Hepatocyte (in vitro differentiated cells): ENCODE measurements around the gene KRT8. TPM values are rescaled to one million over a fixed set of nuclear protein-coding genes. Genes with fewer than 3 reads are reported as not detected.

ENCODE experiments used
- DNase-seq: peaks from one replicate; pipeline ENCODE4 v3.0.0-alpha.2; 2016; ENCODE audit warnings: low spot score
- H2AFZ ChIP-seq: fragments of 200-600 bp; sonication (generic); 2 replicates; pipeline ENCODE4 v1.6.0; 2016; ENCODE audit warnings: antibody characterized with exemption, mild to moderate bottlenecking
- H3K27ac ChIP-seq: fragments of 200-600 bp; sonication (generic); 2 replicates; pipeline ENCODE4 v1.5.1; 2016; ENCODE audit warnings: mild to moderate bottlenecking
- H3K27me3 ChIP-seq: fragments of 200-600 bp; sonication (generic); 2 replicates; pipeline ENCODE4 v1.6.1; 2016
- H3K36me3 ChIP-seq: fragments of 200-600 bp; sonication (generic); replicated peaks from 2 replicates; pipeline ENCODE4 v1.5.1; 2016; ENCODE audit warnings: low read depth; ENCODE audit not compliant: insufficient read depth
- H3K4me1 ChIP-seq: fragments of 200-600 bp; sonication (generic); 2 replicates; pipeline ENCODE4 v1.5.1; 2016; ENCODE audit warnings: mild to moderate bottlenecking, moderate library complexity; ENCODE audit not compliant: insufficient read depth
- H3K4me2 ChIP-seq: fragments of 200-600 bp; sonication (generic); 2 replicates; pipeline ENCODE4 v1.6.0; 2016
- H3K4me3 ChIP-seq: fragments of 200-600 bp; sonication (generic); 2 replicates; pipeline ENCODE4 v1.5.1; 2016; ENCODE audit warnings: mild to moderate bottlenecking
- H3K79me2 ChIP-seq: fragments of 200-600 bp; sonication (generic); 2 replicates; pipeline ENCODE4 v1.6.0; 2017; ENCODE audit warnings: mild to moderate bottlenecking
- H3K9me2 ChIP-seq: fragments of 200-600 bp; sonication (generic); replicated peaks from 2 replicates; pipeline ENCODE4 v1.6.0; 2017; ENCODE audit warnings: mild to moderate bottlenecking; ENCODE audit not compliant: insufficient read depth
- H3K9me3 ChIP-seq: fragments of 200-600 bp; sonication (generic); 2 replicates; pipeline ENCODE4 v1.5.1; 2016; ENCODE audit warnings: low read depth, mild to moderate bottlenecking
- H4K20me1 ChIP-seq: fragments of 200-600 bp; sonication (generic); 2 replicates; pipeline ENCODE4 v1.6.0; 2016; ENCODE audit warnings: mild to moderate bottlenecking; ENCODE audit not compliant: insufficient read depth, poor library complexity, severe bottlenecking
- EZH2 ChIP-seq: fragments of 200-600 bp; sonication (generic); IDR thresholded peaks from 2 replicates; pipeline ENCODE4 v1.6.1; 2016; ENCODE audit warnings: antibody characterized with exemption, mild to moderate bottlenecking, borderline replicate concordance
- EZH2phosphoT487 ChIP-seq: fragments of 200-600 bp; sonication (generic); IDR thresholded peaks from one replicate; pipeline ENCODE4 v1.6.1; 2018; ENCODE audit warnings: antibody characterized with exemption, mild to moderate bottlenecking, low read depth, moderate library complexity; ENCODE audit not compliant: unreplicated experiment, severe bottlenecking
- WGBS: methylation state at CpG from one replicate; pipeline ENCODE4 v1.1.6; 2016; ENCODE audit warnings: low lambda C conversion rate; ENCODE audit errors: missing lambda C conversion rate; 5-methylcytosine and 5-hydroxymethylcytosine counted together
- polyA plus RNA-seq: library from polyadenylated mRNA; unstranded; fragments of >200 nt; fragmentation: Nextera tagmentation; extraction: Ambion mirVana; gene quantifications from 2 replicates; pipeline ENCODE4 v1.2.1, GENCODE V29; 2016
- total RNA-seq: library from RNA; depleted of rRNA; stranded (reverse); fragments of >200 nt; gene quantifications from 2 replicates; pipeline ENCODE4 v1.2.3, GENCODE V29; 2014
- TF ChIP-seq, protein P1 (sequence below): fragments of 200-600 bp; sonication (generic); IDR thresholded peaks from 2 replicates; pipeline ENCODE4 v1.5.1; 2016; ENCODE audit warnings: antibody characterized with exemption, mild to moderate bottlenecking; ENCODE audit not compliant: poor library complexity

KRT8 gene
- total and polyA plus RNA-seq, 2 experiments from 2014 or later = 1,381 to 2,058 TPM

DNA sequence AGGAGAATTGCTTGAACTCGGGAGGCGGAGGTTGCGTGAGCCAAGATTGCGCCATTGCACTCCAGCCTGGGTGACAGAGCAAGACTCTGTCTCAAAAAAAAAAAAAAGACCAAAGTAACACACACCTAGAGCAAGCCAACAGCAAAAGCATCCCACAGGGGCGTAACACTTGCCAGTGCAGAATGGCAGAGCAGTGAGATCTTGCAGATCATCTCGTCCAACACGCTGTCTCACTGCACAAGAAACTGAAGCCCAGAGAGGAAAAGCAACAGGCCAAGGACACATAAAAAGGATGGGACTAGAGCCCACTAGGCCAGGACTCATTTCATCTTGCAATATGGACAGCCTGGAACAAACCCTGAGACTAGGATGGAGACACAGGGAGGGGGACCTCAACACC is 43.4 kb downstream of the KRT8 start:
- WGBS = 98% methylated on average over 7 of the region's 7 CpGs
- no peak for DNase-seq
- H3K9me3 ChIP-seq = no peaks in the 10 kb centered on the region
- no peaks in the 10 kb centered on the region for H3K36me3 ChIP-seq
- peaks cover 5% of the 10 kb centered on the region for H3K4me1 ChIP-seq
- H3K4me2 ChIP-seq = no peak overlapping the region
- TF ChIP-seq, protein P1, sequence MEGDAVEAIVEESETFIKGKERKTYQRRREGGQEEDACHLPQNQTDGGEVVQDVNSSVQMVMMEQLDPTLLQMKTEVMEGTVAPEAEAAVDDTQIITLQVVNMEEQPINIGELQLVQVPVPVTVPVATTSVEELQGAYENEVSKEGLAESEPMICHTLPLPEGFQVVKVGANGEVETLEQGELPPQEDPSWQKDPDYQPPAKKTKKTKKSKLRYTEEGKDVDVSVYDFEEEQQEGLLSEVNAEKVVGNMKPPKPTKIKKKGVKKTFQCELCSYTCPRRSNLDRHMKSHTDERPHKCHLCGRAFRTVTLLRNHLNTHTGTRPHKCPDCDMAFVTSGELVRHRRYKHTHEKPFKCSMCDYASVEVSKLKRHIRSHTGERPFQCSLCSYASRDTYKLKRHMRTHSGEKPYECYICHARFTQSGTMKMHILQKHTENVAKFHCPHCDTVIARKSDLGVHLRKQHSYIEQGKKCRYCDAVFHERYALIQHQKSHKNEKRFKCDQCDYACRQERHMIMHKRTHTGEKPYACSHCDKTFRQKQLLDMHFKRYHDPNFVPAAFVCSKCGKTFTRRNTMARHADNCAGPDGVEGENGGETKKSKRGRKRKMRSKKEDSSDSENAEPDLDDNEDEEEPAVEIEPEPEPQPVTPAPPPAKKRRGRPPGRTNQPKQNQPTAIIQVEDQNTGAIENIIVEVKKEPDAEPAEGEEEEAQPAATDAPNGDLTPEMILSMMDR = no peak
- TF ChIP-seq EZH2 (no peak), EZH2phosphoT487 (no peak)
- no peak overlapping the region for H3K4me3 ChIP-seq
- H3K27ac ChIP-seq = no peak overlapping the region
- H3K27me3 ChIP-seq = no peaks in the 10 kb centered on the region
- H3K79me2 ChIP-seq = no peaks in the 10 kb centered on the region
- H2AFZ ChIP-seq = no peak overlapping the region
- H3K9me2 ChIP-seq = no peaks in the 10 kb centered on the region
- H4K20me1 ChIP-seq = no peaks in the 10 kb centered on the region

DNA sequence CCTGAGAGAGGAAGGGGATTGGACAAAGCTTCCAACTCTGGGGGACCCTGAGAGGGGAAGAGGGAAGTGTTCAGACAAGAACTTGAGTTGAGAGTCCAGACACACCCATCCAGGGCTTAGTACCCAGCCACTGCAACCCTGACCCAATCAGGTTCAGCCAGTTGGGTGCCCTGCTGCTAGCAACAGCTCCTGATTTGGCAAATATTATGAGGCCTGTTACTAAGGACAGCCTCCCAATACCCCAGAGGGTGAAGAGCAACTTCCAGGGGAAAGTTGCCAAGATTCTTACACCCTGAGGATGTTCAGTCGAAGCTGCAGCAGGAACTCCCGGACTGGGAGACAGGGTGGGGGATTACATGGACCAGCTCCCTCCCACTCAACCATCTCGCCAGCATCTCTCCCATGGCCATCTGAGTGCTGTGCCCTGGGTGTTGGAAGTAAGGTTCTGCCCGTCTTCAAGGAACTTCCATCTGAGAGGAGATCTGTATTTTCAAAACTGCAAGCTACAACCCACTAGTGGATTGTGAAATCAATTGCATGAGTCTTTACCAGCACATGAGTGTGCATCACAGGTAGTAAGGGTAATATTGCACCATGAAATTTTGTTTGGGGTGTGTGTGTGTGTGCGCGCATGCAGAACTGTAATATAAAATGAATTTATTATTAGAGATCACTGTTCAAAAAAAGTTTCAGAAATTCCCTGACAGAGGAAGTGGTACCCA is 44.6 kb downstream of the KRT8 start:
- no peak overlapping the region for H3K4me2 ChIP-seq
- no peak overlapping the region for H2AFZ ChIP-seq
- H3K4me3 ChIP-seq = no peak overlapping the region
- H3K27me3 ChIP-seq = no peaks in the 10 kb centered on the region
- H3K79me2 ChIP-seq = no peaks in the 10 kb centered on the region
- H4K20me1 ChIP-seq = no peaks in the 10 kb centered on the region
- no peaks in the 10 kb centered on the region for H3K9me3 ChIP-seq
- H3K27ac ChIP-seq = no peak overlapping the region
- no peaks in the 10 kb centered on the region for H3K36me3 ChIP-seq
- no peaks in the 10 kb centered on the region for H3K9me2 ChIP-seq
- 72% methylated on average over 6 of the region's 6 CpGs for WGBS
- DNase-seq = no peak
- H3K4me1 ChIP-seq = peaks cover 5% of the 10 kb centered on the region
- TF ChIP-seq, protein P1 = no peak
- TF ChIP-seq EZH2 = no peak
- TF ChIP-seq EZH2phosphoT487 = no peak

DNA sequence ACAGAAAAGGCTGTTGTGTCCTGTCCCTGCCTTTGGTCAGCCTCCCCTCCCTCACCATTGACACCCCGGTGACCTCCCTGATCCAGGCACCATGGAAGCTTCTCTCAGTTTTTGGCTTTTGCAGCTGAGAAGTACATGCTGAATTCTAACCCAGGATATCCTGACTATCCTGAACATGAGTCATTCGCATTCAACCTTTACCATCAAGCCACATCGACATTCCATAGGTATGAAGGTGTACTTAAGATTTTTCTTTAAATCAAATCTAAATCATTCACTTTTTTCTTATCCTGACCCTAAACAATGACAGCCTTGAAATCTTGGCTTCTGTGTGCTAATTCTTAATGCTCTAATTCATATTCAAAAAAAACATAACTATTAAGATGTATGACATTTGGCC is 47.4 kb downstream of the KRT8 start:
- no peak for DNase-seq
- Histone ChIP-seq H3K9me3 (no peaks in the 10 kb centered on the region), H3K27me3 (peaks cover 5% of the 10 kb centered on the region), H3K4me1 (peaks cover 5% of the 10 kb centered on the region), H3K27ac (no peak overlapping the region), H3K9me2 (no peaks in the 10 kb centered on the region), H3K36me3 (no peaks in the 10 kb centered on the region), H3K79me2 (no peaks in the 10 kb centered on the region), H3K4me3 (no peak overlapping the region), H3K4me2 (no peak overlapping the region), H4K20me1 (no peaks in the 10 kb centered on the region), H2AFZ (no peak overlapping the region)
- TF ChIP-seq, protein P1 = no peak
- no peak for TF ChIP-seq EZH2phosphoT487
- TF ChIP-seq EZH2 = no peak
- WGBS = 94% methylated on average over 3 of the region's 3 CpGs
